Measurements from ENCODE around the gene PEX11B. TPM values are rescaled to one million over a fixed set of nuclear protein-coding genes. Genes with fewer than 3 reads are reported as not detected.

The PEX11B gene
- polyA plus RNA-seq, 1 of the 3 experiments (the other 2 are of a cell fraction), result 26.1 TPM

- Histone ChIP-seq H4K20me1 (ENCODE audit: insufficient read depth) (no peaks in the 10 kb centered on the region), H2AFZ (ENCODE audit: low read depth) (no peak overlapping the region), H3K79me2 (ENCODE audit: insufficient read depth) (peaks cover 72% of the 10 kb centered on the region), H3K27ac (ENCODE audit: low read depth in 2 of 2, low read length in 1 of 2) (no peak overlapping the region), H3K9ac (no peak overlapping the region), H3K27me3 (ENCODE audit: insufficient read depth) (no peaks in the 10 kb centered on the region), H3K4me1 (ENCODE audit: control insufficient read depth in 1 of 2, insufficient read depth in 2 of 2, low read depth in 1 of 2, low read length in 1 of 2) (no peaks in the 10 kb centered on the region), H3F3A (replicated peaks; ENCODE audit: insufficient read depth) (no peaks in the 10 kb centered on the region), H3K4me3 (ENCODE audit: low read depth in 2 of 2, low read length in 1 of 2) (no peak overlapping the region), H3K9me3 (no peaks in the 10 kb centered on the region), H3K9me2 (no peaks in the 10 kb centered on the region), H3K36me3 (replicated peaks in 1 of 2; ENCODE audit: control insufficient read depth in 1 of 2, insufficient read depth in 2 of 2, low read length in 1 of 2) (peaks cover 20 to 30% of the 10 kb centered on the region in 2 experiments), H3K4me2 (no peak overlapping the region)
- POLR2A ChIA-PET, result no interaction called here
- no peak for DNase-seq
- CTCF ChIA-PET, result interaction anchor here (1.3 kb wide), 1 partner anchor 61 kb away, joined by 3 read pairs; no protein-coding TSS in a partner anchor
- no peak for TF ChIP-seq EZH2phosphoT487 (IDR thresholded peaks at IDR 0.05; ENCODE audit: borderline replicate concordance, low read depth)
- no peak for TF ChIP-seq PBX3 (IDR thresholded peaks at IDR 0.05)
- TF ChIP-seq POLR2AphosphoS5 (IDR thresholded peaks at IDR 0.05; ENCODE audit: low read depth, low read length), result no peak
- no peak for TF ChIP-seq SMC3 (IDR thresholded peaks at IDR 0.05; ENCODE audit: low read depth, low read length)
- TF ChIP-seq GABPA (IDR thresholded peaks at IDR 0.05; ENCODE audit: low read depth), result no peak
- TF ChIP-seq SIN3A (IDR thresholded peaks at IDR 0.05; ENCODE audit: borderline replicate concordance, low read depth, low read length), result no peak
- TF ChIP-seq NFIC (IDR thresholded peaks at IDR 0.05; ENCODE audit: borderline replicate concordance), result no peak
- TF ChIP-seq CHD2 (IDR thresholded peaks at IDR 0.05; ENCODE audit: low read length, partially characterized antibody), result no peak
- TF ChIP-seq MEF2A (IDR thresholded peaks at IDR 0.05; ENCODE audit: borderline replicate concordance, low read depth), result no peak
- 90% methylated on average over 4 of the region's 4 CpGs for WGBS (ENCODE audit: low lambda C conversion rate)
These were observed 28.0 kb upstream of the PEX11B start for GRCh38 chr1:145946477-145946986.

GRCh38 chr1:145944532-145944931, 26.0 kb upstream of the PEX11B start:
- DNase-seq, result no peak
- H3K27ac ChIP-seq (ENCODE audit: low read depth in 2 of 2, low read length in 1 of 2), result no peak overlapping the region
- POLR2A ChIA-PET, result interaction anchor here (0.6 kb wide), 1 partner anchor 41 kb away, joined by 3 read pairs; no protein-coding TSS in a partner anchor
- no peak overlapping the region for H3K9ac ChIP-seq
- H3K9me3 ChIP-seq, result no peaks in the 10 kb centered on the region
- TF ChIP-seq FOXM1 (IDR thresholded peaks at IDR 0.05; ENCODE audit: low read depth) (no peak), NFIC (IDR thresholded peaks at IDR 0.05; ENCODE audit: borderline replicate concordance) (no peak), USF1 (IDR thresholded peaks at IDR 0.05; ENCODE audit: borderline replicate concordance, low read depth) (no peak), JUND (IDR thresholded peaks at IDR 0.05) (no peak), ZBTB33 (IDR thresholded peaks at IDR 0.05; ENCODE audit: borderline replicate concordance, low read depth) (no peak), REST (IDR thresholded peaks at IDR 0.05; ENCODE audit: low read depth, low read length) (no peak), GATA2 (CRISPR knock-in tag; IDR thresholded peaks at IDR 0.05) (no peak), MXI1 (IDR thresholded peaks at IDR 0.05; ENCODE audit: low read depth, low read length) (no peak), USF2 (IDR thresholded peaks at IDR 0.05; ENCODE audit: borderline replicate concordance, low read depth, low read length) (no peak), NRF1 (IDR thresholded peaks at IDR 0.05; ENCODE audit: low read depth, low read length) (no peak), CHD2 (IDR thresholded peaks at IDR 0.05; ENCODE audit: low read length, partially characterized antibody) (no peak)
- H3K4me2 ChIP-seq, result no peak overlapping the region
- no peak overlapping the region for H2AFZ ChIP-seq (ENCODE audit: low read depth)
- H3K27me3 ChIP-seq (ENCODE audit: insufficient read depth), result no peaks in the 10 kb centered on the region
- no peak overlapping the region for H3K4me3 ChIP-seq (ENCODE audit: low read depth in 2 of 2, low read length in 1 of 2)
- H3K9me2 ChIP-seq, result no peaks in the 10 kb centered on the region
- H3F3A ChIP-seq (replicated peaks; ENCODE audit: insufficient read depth), result no peaks in the 10 kb centered on the region
- H4K20me1 ChIP-seq (ENCODE audit: insufficient read depth), result no peaks in the 10 kb centered on the region
- peaks cover 28 to 30% of the 10 kb centered on the region in 2 experiments for H3K36me3 ChIP-seq (replicated peaks in 1 of 2; ENCODE audit: control insufficient read depth in 1 of 2, insufficient read depth in 2 of 2, low read length in 1 of 2)
- 100% methylated on average over 3 of the region's 3 CpGs for WGBS (ENCODE audit: low lambda C conversion rate)
- CTCF ChIA-PET, result interaction anchor here (0.8 to 1.4 kb wide), 4 partner anchors 17 to 52 kb away, joined by 3 to 5 read pairs (median 4); partner anchors contain the start of gene RBM8A
- peaks cover 52% of the 10 kb centered on the region for H3K79me2 ChIP-seq (ENCODE audit: insufficient read depth)
- no peaks in the 10 kb centered on the region for H3K4me1 ChIP-seq (ENCODE audit: control insufficient read depth in 1 of 2, insufficient read depth in 2 of 2, low read depth in 1 of 2, low read length in 1 of 2)
